ENCODE data around the gene DNAJC17. TPM values are rescaled to one million over a fixed set of nuclear protein-coding genes. Genes with fewer than 3 reads are reported as not detected.

The DNAJC17 gene
- total and polyA plus RNA-seq, 2 of the 13 experiments (the other 11 are each of a cell fraction or from before 2014, with no cell fraction given) = 22.2 to 26.5 TPM

DNA sequence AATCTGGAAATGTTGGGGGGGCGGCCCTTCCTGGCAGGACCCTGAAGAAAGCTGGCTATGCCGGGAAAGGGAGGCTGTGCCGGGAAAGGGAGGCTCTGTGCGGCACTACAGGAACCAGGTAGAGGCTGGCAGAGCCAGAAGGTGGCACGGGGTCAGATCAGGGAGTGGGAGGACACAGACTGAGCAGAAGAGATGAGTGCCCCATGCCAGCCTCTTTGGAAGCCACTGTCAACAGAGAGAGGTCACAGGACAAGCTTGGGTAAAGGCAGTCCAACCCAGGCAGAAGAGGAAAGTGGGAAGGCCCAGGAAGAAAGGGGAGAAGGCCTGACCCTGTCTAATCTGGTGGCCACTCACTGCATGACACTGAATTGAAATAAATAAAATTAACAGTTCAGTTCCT lies 36.0 kb downstream of the DNAJC17 start:
- 99% methylated on average over 4 of the region's 5 CpGs for WGBS (ENCODE audit: low lambda C conversion rate)
- no peak for ATAC-seq
- Histone ChIP-seq H3K4me2 (ENCODE audit: low read depth, low read length) (no peak overlapping the region), H2AFZ (ENCODE audit: low read length) (no peak overlapping the region), H3K9ac (ENCODE audit: insufficient read depth, low read depth, low read length) (no peak overlapping the region), H4K20me1 (ENCODE audit: insufficient read depth, low read length) (no peaks in the 10 kb centered on the region), H3K36me3 (replicated peaks in 1 of 2; ENCODE audit: control insufficient read depth in 1 of 2, insufficient read depth in 2 of 2, low read length in 2 of 2) (peaks cover 23 to 44% of the 10 kb centered on the region in 2 experiments; a peak in 4 of 5 replicates), H3K27ac (ENCODE audit: extremely low read length, insufficient read depth, low read length) (no peak overlapping the region), H3K4me1 (ENCODE audit: insufficient read depth, low read length) (peaks cover under 1% of the 10 kb centered on the region), H3K9me3 (ENCODE audit: low read length) (no peaks in the 10 kb centered on the region), H3K4me3 (replicated peaks in 1 of 3; ENCODE audit: insufficient read depth in 1 of 3, low read depth in 2 of 3, low read length in 3 of 3) (no peak overlapping the region), H3K79me2 (ENCODE audit: insufficient read depth, low read length) (no peaks in the 10 kb centered on the region), H3K27me3 (ENCODE audit: control insufficient read depth in 1 of 2, insufficient read depth in 2 of 2, low read length in 2 of 2) (no peaks in the 10 kb centered on the region)
- POLR2A ChIA-PET = interaction anchor here (1.8 kb wide), 1 partner anchor 8 kb away, joined by 6 read pairs; the partner anchor contains the start of gene GCHFR
- no peak for FAIRE-seq
- TF ChIP-seq TOPORS (CRISPR knock-in tag; IDR thresholded peaks at IDR 0.05) = no peak
- no peak for TF ChIP-seq KLF6 (CRISPR knock-in tag; IDR thresholded peaks at IDR 0.05)
- no peak for TF ChIP-seq ZFX (CRISPR knock-in tag; IDR thresholded peaks at IDR 0.05; ENCODE audit: low read depth)
- DNase-seq (ENCODE audit: low spot score) = no peak
- in situ Hi-C loops (cut with HindIII; ENCODE audit: extremely low pct_ligation_motif_present, low pct_unique_long_range_greater_than_20kb) (no loop called here), intact Hi-C loops (cut with micrococcal nuclease; ENCODE audit: unreplicated experiment) (no loop called here)
- BruUV-seq (replicated peaks) = no TSS peak
- CTCF ChIA-PET (ENCODE audit: low intra/inter-chr PET ratio, low total read pairs) = no interaction called here

DNA sequence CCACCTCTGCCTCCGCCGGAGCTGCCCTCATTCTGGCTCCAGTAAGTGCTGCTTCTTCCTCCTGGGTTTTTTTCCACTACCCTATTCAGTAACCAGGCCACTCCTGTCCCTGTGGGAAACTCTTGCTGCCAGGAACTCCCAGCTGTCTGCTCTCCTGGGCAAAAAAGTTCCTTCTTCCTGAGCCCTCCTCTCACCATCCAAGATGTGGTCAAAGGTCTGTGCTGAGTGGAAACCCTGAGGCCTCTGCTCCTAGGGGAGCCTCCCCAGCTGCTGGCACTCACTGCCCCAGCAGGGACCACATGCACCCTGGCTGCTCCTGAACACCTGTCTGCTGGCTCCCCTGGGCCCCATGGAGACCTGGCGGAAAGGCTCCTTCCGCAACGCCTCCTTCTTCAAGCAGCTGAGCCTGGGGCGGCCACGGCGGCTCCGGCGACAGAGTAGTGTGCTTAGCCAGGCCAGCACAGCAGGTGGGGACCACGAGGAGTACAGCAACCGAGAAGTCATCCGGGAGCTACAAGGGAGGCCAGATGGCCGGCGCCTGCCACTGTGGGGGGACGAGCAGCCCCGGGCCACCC lies 37.0 kb downstream of the DNAJC17 start:
- BruUV-seq (replicated peaks) = no TSS peak
- H3K4me3 ChIP-seq (replicated peaks in 1 of 3; ENCODE audit: insufficient read depth in 1 of 3, low read depth in 2 of 3, low read length in 3 of 3) = no peak overlapping the region
- intact Hi-C loops (cut with micrococcal nuclease; ENCODE audit: unreplicated experiment) = no loop called here
- TF ChIP-seq KLF12 (CRISPR knock-in tag; IDR thresholded peaks at IDR 0.05; ENCODE audit: borderline replicate concordance) (no peak), HNRNPLL (IDR thresholded peaks at IDR 0.05; ENCODE audit: low read depth, low read length, poor library complexity, severe bottlenecking) (no peak), ARNT (IDR thresholded peaks at IDR 0.05) (no peak), KLF15 (CRISPR knock-in tag; IDR thresholded peaks at IDR 0.05; ENCODE audit: borderline replicate concordance) (no peak), ATF7-NPFF (CRISPR knock-in tag; IDR thresholded peaks at IDR 0.05; ENCODE audit: low read depth) (no peak), NFYC (CRISPR knock-in tag; IDR thresholded peaks at IDR 0.05) (no peak), MED13 (CRISPR knock-in tag; IDR thresholded peaks at IDR 0.05) (no peak), ZNF460 (CRISPR knock-in tag; IDR thresholded peaks at IDR 0.05; ENCODE audit: borderline replicate concordance) (no peak), ZNF17 (CRISPR knock-in tag; IDR thresholded peaks at IDR 0.05) (no peak), ZNF552 (CRISPR knock-in tag; IDR thresholded peaks at IDR 0.05; ENCODE audit: borderline replicate concordance) (no peak), CEBPG (CRISPR knock-in tag; IDR thresholded peaks at IDR 0.05) (no peak), ZBTB20 (CRISPR knock-in tag; IDR thresholded peaks at IDR 0.05; ENCODE audit: borderline replicate concordance, low read depth) (no peak), CEBPB (IDR thresholded peaks at IDR 0.05; ENCODE audit: borderline replicate concordance, low read depth, low read length) (no peak)
- TF ChIP-seq, protein P1, sequence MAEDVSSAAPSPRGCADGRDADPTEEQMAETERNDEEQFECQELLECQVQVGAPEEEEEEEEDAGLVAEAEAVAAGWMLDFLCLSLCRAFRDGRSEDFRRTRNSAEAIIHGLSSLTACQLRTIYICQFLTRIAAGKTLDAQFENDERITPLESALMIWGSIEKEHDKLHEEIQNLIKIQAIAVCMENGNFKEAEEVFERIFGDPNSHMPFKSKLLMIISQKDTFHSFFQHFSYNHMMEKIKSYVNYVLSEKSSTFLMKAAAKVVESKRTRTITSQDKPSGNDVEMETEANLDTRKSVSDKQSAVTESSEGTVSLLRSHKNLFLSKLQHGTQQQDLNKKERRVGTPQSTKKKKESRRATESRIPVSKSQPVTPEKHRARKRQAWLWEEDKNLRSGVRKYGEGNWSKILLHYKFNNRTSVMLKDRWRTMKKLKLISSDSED (CRISPR knock-in tag; IDR thresholded peaks at IDR 0.05) = no peak
- TF ChIP-seq, protein P2, sequence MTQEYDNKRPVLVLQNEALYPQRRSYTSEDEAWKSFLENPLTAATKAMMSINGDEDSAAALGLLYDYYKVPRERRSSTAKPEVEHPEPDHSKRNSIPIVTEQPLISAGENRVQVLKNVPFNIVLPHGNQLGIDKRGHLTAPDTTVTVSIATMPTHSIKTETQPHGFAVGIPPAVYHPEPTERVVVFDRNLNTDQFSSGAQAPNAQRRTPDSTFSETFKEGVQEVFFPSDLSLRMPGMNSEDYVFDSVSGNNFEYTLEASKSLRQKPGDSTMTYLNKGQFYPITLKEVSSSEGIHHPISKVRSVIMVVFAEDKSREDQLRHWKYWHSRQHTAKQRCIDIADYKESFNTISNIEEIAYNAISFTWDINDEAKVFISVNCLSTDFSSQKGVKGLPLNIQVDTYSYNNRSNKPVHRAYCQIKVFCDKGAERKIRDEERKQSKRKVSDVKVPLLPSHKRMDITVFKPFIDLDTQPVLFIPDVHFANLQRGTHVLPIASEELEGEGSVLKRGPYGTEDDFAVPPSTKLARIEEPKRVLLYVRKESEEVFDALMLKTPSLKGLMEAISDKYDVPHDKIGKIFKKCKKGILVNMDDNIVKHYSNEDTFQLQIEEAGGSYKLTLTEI (CRISPR knock-in tag; conservative IDR thresholded peaks at IDR 0.05) = no peak

More for the DNA sequence above, 37.0 kb downstream of the DNAJC17 start:
- no peak overlapping the region for H3K4me2 ChIP-seq (ENCODE audit: low read depth, low read length)
- H3K27me3 ChIP-seq (ENCODE audit: control insufficient read depth in 1 of 2, insufficient read depth in 2 of 2, low read length in 2 of 2) = no peaks in the 10 kb centered on the region
- in situ Hi-C loops (cut with HindIII; ENCODE audit: extremely low pct_ligation_motif_present, low pct_unique_long_range_greater_than_20kb) = no loop called here
- no peaks in the 10 kb centered on the region for H4K20me1 ChIP-seq (ENCODE audit: insufficient read depth, low read length)
- ATAC-seq (no peak), DNase-seq (ENCODE audit: low spot score) (no peak), FAIRE-seq (no peak)
- no peak overlapping the region for H3K9ac ChIP-seq (ENCODE audit: insufficient read depth, low read depth, low read length)
- 97% methylated on average over 9 of the region's 17 CpGs for WGBS (ENCODE audit: low lambda C conversion rate)
- H3K4me1 ChIP-seq (ENCODE audit: insufficient read depth, low read length) = peaks cover 11% of the 10 kb centered on the region
- no peaks in the 10 kb centered on the region for H3K9me3 ChIP-seq (ENCODE audit: low read length)
- H3K79me2 ChIP-seq (ENCODE audit: insufficient read depth, low read length) = peaks cover 4% of the 10 kb centered on the region
- H2AFZ ChIP-seq (ENCODE audit: low read length) = no peak overlapping the region
- ChIA-PET CTCF (ENCODE audit: low intra/inter-chr PET ratio, low total read pairs) (no interaction called here), POLR2A (no interaction called here)
- no peak overlapping the region for H3K27ac ChIP-seq (ENCODE audit: extremely low read length, insufficient read depth, low read length)
- peaks cover 15 to 40% of the 10 kb centered on the region in 2 experiments; a peak in 4 of 5 replicates for H3K36me3 ChIP-seq (replicated peaks in 1 of 2; ENCODE audit: control insufficient read depth in 1 of 2, insufficient read depth in 2 of 2, low read length in 2 of 2)

All from HepG2 (cell line).